EL (cell line): ENCODE measurements around the gene RPL26.
"Not testable (repeated sequence)": the region's sequence is repeated elsewhere in the genome, so short reads cannot be mapped to it uniquely, and the experiment has no call there.

Experiments
- DNase-seq: peaks from one replicate; pipeline ENCODE4 v3.0.0-alpha.2; 2016

RPL26 gene

DNA sequence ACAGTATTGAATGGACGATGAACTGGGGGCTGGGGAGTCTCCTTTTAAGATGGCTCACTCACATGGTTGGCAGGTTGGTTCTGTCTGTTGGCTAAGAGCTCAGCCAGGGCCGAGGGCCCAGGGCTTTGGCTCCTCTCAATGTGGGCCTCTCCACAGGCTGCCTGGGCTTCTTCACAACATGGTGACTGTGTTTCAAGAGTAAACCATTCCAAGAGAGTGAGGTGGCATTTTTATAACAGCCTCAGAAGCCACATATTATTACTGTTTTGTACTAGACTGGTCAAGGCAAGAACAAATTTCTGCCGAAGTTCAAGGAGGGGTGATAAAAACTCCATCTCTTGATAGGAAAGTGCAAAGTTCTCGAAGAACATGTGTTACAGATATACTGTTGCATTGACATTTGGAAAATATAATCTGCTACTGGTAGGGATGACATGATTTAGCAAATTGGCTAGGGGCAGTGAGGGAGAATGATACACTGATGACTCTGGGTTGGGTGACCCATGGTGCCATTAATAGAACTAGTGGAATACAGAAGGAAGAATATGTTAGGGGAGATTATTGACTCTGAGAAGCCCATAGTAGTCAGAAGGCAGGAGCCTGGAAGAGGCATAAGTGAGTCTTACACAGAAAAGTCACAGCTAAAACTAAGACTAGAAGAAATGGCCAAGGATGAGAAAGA, 20.2 kb downstream of the RPL26 start:
- peak; percentile 48 for DNase-seq

GRCh38 chr17:8360751-8361150, 22.2 kb downstream of the RPL26 start:
- DNase-seq: no peak

GRCh38 chr17:8360260-8360659, 22.7 kb downstream of the RPL26 start:
- DNase-seq: no peak

DNA sequence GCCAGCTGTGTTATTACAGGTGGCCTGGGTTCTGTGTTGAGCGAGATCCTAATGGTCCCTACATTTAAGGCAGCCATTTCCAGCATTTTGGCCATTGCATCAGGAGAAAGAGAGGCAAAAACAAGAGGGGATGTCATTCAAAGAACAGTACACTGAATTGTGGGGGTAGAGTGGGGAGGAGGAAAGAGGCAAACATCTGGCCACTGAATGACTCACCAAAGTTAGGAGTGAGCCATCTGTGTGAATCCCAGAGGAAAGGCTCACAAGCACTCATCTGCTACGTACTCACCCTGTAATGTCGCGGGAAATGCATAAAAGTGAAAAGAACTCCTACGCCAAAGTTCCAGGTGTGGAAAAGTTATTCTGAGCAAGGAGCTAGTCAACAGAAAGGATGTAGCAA, 23.2 kb downstream of the RPL26 start:
- peak; percentile 83 for DNase-seq

- no peak for DNase-seq
These were observed 25.1 kb downstream of the RPL26 start for GRCh38 chr17:8357910-8358309.

- no peak for DNase-seq
These were observed 28.8 kb downstream of the RPL26 start for GRCh38 chr17:8354236-8354635.

- DNase-seq: no peak
These were observed 29.3 kb downstream of the RPL26 start for GRCh38 chr17:8353736-8354135.

GRCh38 chr17:8350339-8350738, 32.7 kb downstream of the RPL26 start:
- DNase-seq: no peak

DNA sequence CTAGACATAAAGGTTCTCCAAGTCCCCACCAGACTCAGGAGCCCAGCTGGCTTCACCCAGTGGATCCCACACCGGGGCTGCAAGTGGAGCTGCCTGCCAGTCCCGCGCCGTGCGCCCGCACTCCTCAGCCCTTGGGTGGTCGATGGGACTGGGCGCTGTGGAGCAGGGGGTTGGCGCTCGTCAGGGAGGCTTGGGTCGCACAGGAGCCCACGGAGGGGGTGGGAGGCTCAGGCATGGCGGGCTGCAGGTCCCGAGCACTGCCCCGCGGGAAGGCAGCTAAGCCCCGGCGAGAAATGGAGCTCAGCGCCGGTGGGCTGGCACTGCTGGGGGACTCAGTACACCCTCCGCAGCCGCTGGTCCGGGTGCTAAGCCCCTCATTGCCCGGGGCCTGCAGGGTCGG, 36.0 kb downstream of the RPL26 start:
- not testable (repeated sequence) for DNase-seq

- DNase-seq: no peak
These were observed 36.9 kb downstream of the RPL26 start for GRCh38 chr17:8345951-8346665.

DNA sequence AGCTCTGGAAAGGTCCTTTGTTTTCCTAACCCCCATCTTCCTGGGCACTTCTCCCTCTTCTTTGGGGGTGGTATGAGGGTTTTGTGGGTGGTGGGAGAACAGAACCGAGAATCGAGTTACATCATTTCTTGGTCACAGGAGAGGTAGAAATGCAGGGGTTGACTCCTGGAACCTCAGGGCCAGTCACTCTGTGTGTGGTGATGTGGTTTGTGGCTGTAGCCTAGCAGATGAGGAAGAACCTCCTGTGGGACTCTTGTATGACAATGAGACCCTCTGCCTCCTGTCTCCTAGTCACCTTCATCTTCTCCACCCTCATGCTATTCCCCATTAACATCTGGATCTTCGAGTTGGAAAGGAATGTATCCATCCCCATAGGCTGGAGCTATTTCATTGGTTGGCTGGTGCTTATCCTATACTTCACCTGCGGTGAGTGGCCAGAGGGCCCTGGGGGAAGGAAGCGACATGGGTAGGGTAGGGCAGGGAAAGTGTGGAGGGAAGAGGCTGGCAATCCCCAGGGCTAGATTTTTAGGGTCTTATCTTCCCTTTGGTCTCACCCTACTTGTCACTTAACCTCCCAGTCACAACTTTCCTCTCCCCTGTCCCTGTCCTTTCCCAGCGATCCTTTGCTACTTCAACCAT, 37.8 kb downstream of the RPL26 start:
- no peak for DNase-seq

GRCh38 chr17:8341456-8341855, 41.5 kb downstream of the RPL26 start:
- DNase-seq: peak; percentile 30

GRCh38 chr17:8339540-8339939, 43.5 kb downstream of the RPL26 start, which contains the start of gene ODF4:
ODF4 (plus strand) TSS chr17:8339840; CDS start chr17:8340052, 212 bp downstream.
- no peak for DNase-seq

- DNase-seq: no peak
These were observed 44.2 kb downstream of the RPL26 start for GRCh38 chr17:8338753-8339140.

DNA sequence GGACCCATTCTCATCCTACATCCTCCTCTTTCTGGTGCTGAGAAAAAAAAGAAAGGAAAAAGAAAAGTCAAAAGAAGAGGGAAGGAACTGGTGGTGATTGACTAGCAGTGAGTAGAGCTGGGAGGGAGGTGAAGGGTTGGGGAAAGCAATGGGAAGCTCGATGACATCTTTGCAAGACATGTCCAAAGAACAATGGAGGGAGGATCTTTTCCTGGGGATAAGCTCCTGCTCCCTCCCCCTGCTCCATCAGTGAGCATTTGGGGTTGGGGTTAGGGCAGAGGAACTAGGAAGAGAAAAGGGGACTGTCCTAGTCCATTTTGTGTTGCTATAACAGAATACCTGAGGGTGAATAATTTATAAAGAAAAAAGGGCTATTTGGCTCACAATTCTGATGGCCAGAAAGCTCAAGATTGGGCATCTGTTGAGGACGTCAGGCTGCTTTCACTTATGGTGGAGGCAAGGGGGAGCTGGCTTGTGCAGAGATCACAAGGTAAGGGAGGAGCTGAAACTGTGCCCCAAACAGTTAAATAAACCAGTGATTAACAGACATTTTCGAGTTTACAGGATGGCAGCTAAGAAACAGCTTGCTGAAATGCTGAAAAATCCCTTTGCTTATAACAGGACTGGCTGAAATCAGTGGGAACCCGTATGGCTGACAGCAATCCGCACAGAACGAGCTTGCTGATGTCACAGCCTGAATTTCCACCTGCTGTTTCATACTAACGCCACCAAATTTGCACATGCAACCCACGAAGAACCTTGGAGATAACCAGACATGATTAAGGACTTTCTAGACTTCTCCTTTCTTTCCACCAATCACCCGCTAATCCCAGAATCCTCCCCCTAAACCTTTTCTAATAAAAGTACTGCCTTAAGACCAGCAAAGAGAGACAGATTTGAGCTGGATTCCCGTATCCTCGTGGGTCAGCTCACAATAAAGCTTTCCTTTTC, 44.9 kb downstream of the RPL26 start:
- no peak for DNase-seq

DNA sequence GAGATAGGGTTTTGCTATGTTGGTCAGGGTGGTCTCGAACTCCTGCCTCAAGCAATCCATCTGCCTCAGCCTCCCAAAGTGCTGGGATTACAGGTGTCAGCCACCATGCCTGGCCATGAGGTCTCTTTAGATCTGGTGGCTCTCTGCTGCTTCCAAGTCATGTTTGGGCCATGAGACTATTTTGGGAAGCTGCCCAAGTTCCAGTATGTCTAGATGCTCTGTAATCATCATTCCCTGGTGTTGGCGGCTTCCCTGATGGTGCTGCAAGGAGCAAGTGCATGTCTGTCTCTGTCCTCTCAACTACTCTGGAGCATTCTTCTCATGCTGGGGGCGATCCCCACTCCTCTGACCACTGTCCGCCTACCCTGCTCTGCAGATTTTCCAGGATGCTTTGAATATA, 49.7 kb downstream of the RPL26 start:
- DNase-seq: no peak

DNA sequence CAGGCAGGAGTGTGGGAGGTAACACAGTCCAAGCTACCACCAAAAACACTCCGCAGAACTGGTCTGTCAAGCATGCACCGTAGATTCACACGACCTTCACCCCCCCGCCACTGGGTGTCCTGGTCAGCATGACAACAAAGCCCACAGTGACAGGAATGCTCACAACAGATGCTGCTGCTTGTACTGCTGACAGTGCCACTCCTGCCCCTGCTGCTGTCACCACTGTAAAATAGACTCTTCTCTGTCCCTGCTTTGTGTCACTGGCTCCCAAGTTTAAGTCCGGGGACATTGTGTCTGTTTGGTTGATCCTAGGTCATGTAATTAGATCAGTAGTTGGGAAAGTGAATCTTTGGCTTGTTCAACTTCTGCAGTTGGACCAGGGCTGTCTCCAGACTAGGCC, 50.3 kb downstream of the RPL26 start:
- DNase-seq: no peak

GRCh38 chr17:8332128-8332527, 50.9 kb downstream of the RPL26 start:
- DNase-seq: no peak
